Endothelial cell of umbilical vein (primary cell): ENCODE measurements around the gene FOXL3. TPM values are rescaled to one million over a fixed set of nuclear protein-coding genes. Genes with fewer than 3 reads are reported as not detected.

ENCODE experiments used
- BruUV-seq: library from RNA; stranded (reverse); fragments of 400-500 nt; replicated peaks from 2 replicates; lab custom pipeline; 2021; lab: Mats Ljungman, UMichigan
- CTCF ChIA-PET: fragments of 300-600, 350-600 bp; sonication (Branson Sonifier 250); formaldehyde crosslinking; loops from one replicate; lab custom pipeline; 2021; ENCODE audit warnings: antibody characterized with exemption, inconsistent platforms; lab: Charles Lee
- POLR2A ChIA-PET: fragments of 300-600, 350-600 bp; sonication (Branson Sonifier 250); formaldehyde crosslinking; loops from one replicate; lab custom pipeline; 2021; ENCODE audit warnings: antibody characterized with exemption, inconsistent platforms; lab: Charles Lee
- DNase-seq: peaks from one replicate; pipeline ENCODE4 v3.0.0-alpha.2; 2011; ENCODE audit warnings: low read depth, low spot score
- FAIRE-seq: peaks from 2 replicates; lab custom pipeline; 2011; peaks lifted over from hg19 to GRCh38; lab: Jason Lieb, UNC
- H2AFZ ChIP-seq: 2 replicates; pipeline ENCODE4 v1.6.0; 2012; ENCODE audit warnings: low read depth, low read length, control low read depth, inconsistent platforms
- H3K27ac ChIP-seq: 2 replicates; pipeline ENCODE4 v1.5.1; 2011; ENCODE audit warnings: low read depth, mild to moderate bottlenecking, control low read depth, low read length, moderate library complexity; ENCODE audit not compliant: insufficient read depth
- H3K27me3 ChIP-seq, 2 experiments: 2 replicates each; pipeline versions ENCODE4 v1.6.0 to v1.6.1; 2011; ENCODE audit warnings: low read length in 2 of 2, mixed read lengths in 1 of 2; ENCODE audit not compliant: control insufficient read depth in 2 of 2, insufficient read depth in 2 of 2
- H3K36me3 ChIP-seq, 2 experiments: 2 replicates in 1 of 2; 3 replicates in 1 of 2; pipeline ENCODE4 v1.5.1; 2011; ENCODE audit warnings: low read length in 2 of 2, mild to moderate bottlenecking in 1 of 2, moderate library complexity in 1 of 2; ENCODE audit not compliant: control insufficient read depth in 2 of 2, insufficient read depth in 2 of 2; ENCODE audit errors: extremely low read depth in 1 of 2
- H3K4me1 ChIP-seq: 3 replicates; pipeline ENCODE4 v1.5.1; 2011; ENCODE audit warnings: mild to moderate bottlenecking, low read length; ENCODE audit not compliant: control insufficient read depth, insufficient read depth; ENCODE audit errors: extremely low read depth
- H3K4me2 ChIP-seq: 2 replicates; pipeline ENCODE4 v1.6.1; 2011; ENCODE audit warnings: low read length, control low read depth, mixed read lengths; ENCODE audit not compliant: insufficient read depth
- H3K4me3 ChIP-seq, 3 experiments: fragments of 200-600 bp in 1 of 3; sonication (generic), shearing (Covaris generic) in 1 of 3; replicated peaks in 1 of 3; 2 replicates each; pipeline ENCODE4 v1.5.1; 2011 to 2016; ENCODE audit warnings: control low read depth in 3 of 3, low read length in 3 of 3, mild to moderate bottlenecking in 2 of 3, inconsistent platforms in 1 of 3, low read depth in 1 of 3, moderate library complexity in 1 of 3; ENCODE audit not compliant: insufficient read depth in 1 of 3
- H3K79me2 ChIP-seq: 2 replicates; pipeline ENCODE4 v1.6.0; 2012; ENCODE audit warnings: low read length, inconsistent platforms; ENCODE audit not compliant: control insufficient read depth, insufficient read depth
- H3K9ac ChIP-seq: replicated peaks from 2 replicates; pipeline ENCODE3; 2011; ENCODE audit warnings: low read length, control low read depth; ENCODE audit not compliant: insufficient read depth; ENCODE audit errors: extremely low read depth
- H3K9me1 ChIP-seq: replicated peaks from 3 replicates; pipeline ENCODE4 v1.6.0; 2011; ENCODE audit warnings: mild to moderate bottlenecking, low read length; ENCODE audit not compliant: control insufficient read depth, insufficient read depth; ENCODE audit errors: extremely low read depth
- H3K9me3 ChIP-seq: replicated peaks from 2 replicates; pipeline ENCODE4 v1.5.1; 2012; ENCODE audit warnings: low read length, inconsistent platforms; ENCODE audit not compliant: control insufficient read depth, insufficient read depth
- H4K20me1 ChIP-seq: replicated peaks from 2 replicates; pipeline ENCODE3; 2011; ENCODE audit warnings: mild to moderate bottlenecking, low read length; ENCODE audit not compliant: control insufficient read depth, insufficient read depth; ENCODE audit errors: extremely low read depth
- EZH2 ChIP-seq: IDR thresholded peaks from 2 replicates; pipeline ENCODE4 v1.6.1; 2012; ENCODE audit warnings: borderline replicate concordance, low read depth, mild to moderate bottlenecking, moderate library complexity, low read length, inconsistent platforms; ENCODE audit not compliant: severe bottlenecking
- FOS ChIP-seq: IDR thresholded peaks from 2 replicates; pipeline ENCODE4 v1.6.1; 2011; ENCODE audit warnings: mild to moderate bottlenecking, low read length, moderate library complexity, borderline replicate concordance; ENCODE audit not compliant: insufficient read depth
- GATA2 ChIP-seq: IDR thresholded peaks from 2 replicates; pipeline ENCODE4 v1.7.0; 2011; ENCODE audit warnings: low read depth, mild to moderate bottlenecking, moderate library complexity, mixed read lengths, low read length; ENCODE audit not compliant: insufficient read length, insufficient read depth
- JUN ChIP-seq: IDR thresholded peaks from 2 replicates; pipeline ENCODE4 v1.6.1; 2011; ENCODE audit warnings: borderline replicate concordance, low read depth; ENCODE audit not compliant: insufficient read length, insufficient read depth
- MYC ChIP-seq: IDR thresholded peaks from one replicate; pipeline ENCODE4 v1.6.1; 2011; ENCODE audit warnings: mild to moderate bottlenecking, low read depth, low read length
- POLR2A ChIP-seq: IDR thresholded peaks from 2 replicates; pipeline ENCODE4 v1.6.1; 2012; ENCODE audit warnings: low read depth, mild to moderate bottlenecking, control low read depth, low read length
- POLR2AphosphoS5 ChIP-seq: IDR thresholded peaks from 2 replicates; pipeline ENCODE4 v1.6.1; 2012; ENCODE audit warnings: low read depth, mild to moderate bottlenecking, control low read depth, low read length, moderate library complexity; ENCODE audit not compliant: insufficient read depth
- dilution Hi-C: fragments of 300-500 bp; cut with MboI; formaldehyde crosslinking; loops from one replicate; pipeline ENCODE4 v1.15.0; 2019; ENCODE audit warnings: low sequenced_read_pairs; ENCODE audit not compliant: extremely low pct_ligation_motif_present
- intact Hi-C: fragments of 100-400 bp; cut with micrococcal nuclease; formaldehyde crosslinking; loops from one replicate; pipeline ENCODE4 v1.10.0; 2022
- polyA plus RNA-seq, 4 experiments: library from polyadenylated mRNA; depleted of rRNA in 3 of 4; stranded (reverse) in 3 of 4; unstranded in 1 of 4; fragments of >200 nt; gene quantifications; 2 replicates each; pipeline versions ENCODE4 v1.2.1 to v1.2.3, GENCODE V29; 2011 to 2012; ENCODE audit warnings: missing spikeins in 1 of 4
- total RNA-seq: library from RNA; stranded (reverse); gene quantifications from 2 replicates; pipeline ENCODE4 v1.2.3, GENCODE V29; 2021
- TF ChIP-seq, protein P1 (sequence below): IDR thresholded peaks from 2 replicates; pipeline ENCODE4 v1.6.1; 2011; ENCODE audit not compliant: insufficient read depth, insufficient read length
- TF ChIP-seq, protein P2 (sequence below), 2 donors: IDR thresholded peaks; 1 replicate in 1 of 2; 2 replicates in 1 of 2; pipeline ENCODE4 v1.5.1; 2011; ENCODE audit warnings: low read length in 2 of 2, mild to moderate bottlenecking in 2 of 2, moderate library complexity in 2 of 2, control low read depth in 1 of 2, inconsistent platforms in 1 of 2, low read depth in 1 of 2; ENCODE audit not compliant: insufficient read depth in 1 of 2; ENCODE audit errors: extremely low read depth in 1 of 2

The FOXL3 gene
- total and polyA plus RNA-seq, 2 donors (not counting 3 experiments of a cell fraction or from before 2014, with no cell fraction given): not detected

DNA sequence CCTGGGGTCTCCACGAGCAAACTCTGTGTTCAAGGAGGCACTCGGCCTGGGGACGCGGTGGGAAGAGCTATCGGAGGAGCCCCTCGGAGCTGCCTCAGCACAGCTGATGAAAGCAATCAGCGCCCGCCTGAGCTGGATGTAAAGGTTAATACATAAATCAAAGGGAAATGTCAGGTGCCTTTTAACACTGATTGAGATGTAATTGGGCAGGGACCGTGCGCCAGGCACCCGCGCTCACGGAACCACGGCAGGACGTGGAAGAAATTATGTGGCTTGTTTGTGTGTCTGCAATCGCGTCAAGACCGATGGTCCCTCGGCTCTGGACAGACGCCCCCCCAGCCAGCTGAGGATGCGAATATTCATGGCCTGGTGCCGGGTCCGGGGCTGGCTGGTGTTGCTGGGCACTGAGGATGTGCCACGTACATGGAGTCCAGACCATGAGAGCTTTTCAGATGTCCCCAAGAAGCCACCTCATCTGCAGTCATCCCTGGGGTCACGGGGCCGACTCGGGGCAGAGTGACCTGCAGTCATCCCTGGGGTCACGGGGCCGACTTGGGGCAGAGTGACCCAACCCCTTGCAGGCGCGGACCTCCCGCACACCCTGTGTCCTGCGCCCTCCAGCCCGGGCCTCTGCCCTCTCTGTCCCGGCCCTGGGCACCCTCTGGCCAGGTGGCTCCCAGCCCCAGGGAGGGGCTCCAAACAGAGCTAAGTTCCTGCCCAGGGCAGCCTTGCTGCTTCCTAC is 15.6 kb downstream of the FOXL3 start:
- TF ChIP-seq JUN (no peak), MYC (no peak), EZH2 (no peak), FOS (no peak), POLR2A (no peak), GATA2 (no peak), POLR2AphosphoS5 (no peak)
- TF ChIP-seq, protein P1, sequence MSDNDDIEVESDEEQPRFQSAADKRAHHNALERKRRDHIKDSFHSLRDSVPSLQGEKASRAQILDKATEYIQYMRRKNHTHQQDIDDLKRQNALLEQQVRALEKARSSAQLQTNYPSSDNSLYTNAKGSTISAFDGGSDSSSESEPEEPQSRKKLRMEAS: no peak
- TF ChIP-seq, protein P2, sequence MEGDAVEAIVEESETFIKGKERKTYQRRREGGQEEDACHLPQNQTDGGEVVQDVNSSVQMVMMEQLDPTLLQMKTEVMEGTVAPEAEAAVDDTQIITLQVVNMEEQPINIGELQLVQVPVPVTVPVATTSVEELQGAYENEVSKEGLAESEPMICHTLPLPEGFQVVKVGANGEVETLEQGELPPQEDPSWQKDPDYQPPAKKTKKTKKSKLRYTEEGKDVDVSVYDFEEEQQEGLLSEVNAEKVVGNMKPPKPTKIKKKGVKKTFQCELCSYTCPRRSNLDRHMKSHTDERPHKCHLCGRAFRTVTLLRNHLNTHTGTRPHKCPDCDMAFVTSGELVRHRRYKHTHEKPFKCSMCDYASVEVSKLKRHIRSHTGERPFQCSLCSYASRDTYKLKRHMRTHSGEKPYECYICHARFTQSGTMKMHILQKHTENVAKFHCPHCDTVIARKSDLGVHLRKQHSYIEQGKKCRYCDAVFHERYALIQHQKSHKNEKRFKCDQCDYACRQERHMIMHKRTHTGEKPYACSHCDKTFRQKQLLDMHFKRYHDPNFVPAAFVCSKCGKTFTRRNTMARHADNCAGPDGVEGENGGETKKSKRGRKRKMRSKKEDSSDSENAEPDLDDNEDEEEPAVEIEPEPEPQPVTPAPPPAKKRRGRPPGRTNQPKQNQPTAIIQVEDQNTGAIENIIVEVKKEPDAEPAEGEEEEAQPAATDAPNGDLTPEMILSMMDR (IDR thresholded peaks at IDR 0.05; ENCODE audit: extremely low read depth in 1 of 2, insufficient read depth in 1 of 2, low read depth in 1 of 2, low read length in 2 of 2): no peak
- H3K36me3 ChIP-seq: no peaks in the 10 kb centered on the region
- H3K79me2 ChIP-seq: no peaks in the 10 kb centered on the region
- H3K27ac ChIP-seq: no peak overlapping the region
- POLR2A ChIA-PET: no interaction called here
- H3K4me2 ChIP-seq: no peak overlapping the region
- no peak for FAIRE-seq
- no peak overlapping the region for H3K4me3 ChIP-seq
- H3K27me3 ChIP-seq: no peaks in the 10 kb centered on the region
- dilution Hi-C loops: no loop called here
- intact Hi-C loops: no loop called here
- H2AFZ ChIP-seq: no peak overlapping the region
- H3K9ac ChIP-seq: no peak overlapping the region
- no TSS peak for BruUV-seq
- DNase-seq: no peak
- H3K9me3 ChIP-seq: no peaks in the 10 kb centered on the region
- no peaks in the 10 kb centered on the region for H3K4me1 ChIP-seq
- H3K9me1 ChIP-seq: no peaks in the 10 kb centered on the region
- CTCF ChIA-PET: no interaction called here
- H4K20me1 ChIP-seq: no peaks in the 10 kb centered on the region
